DOHH2 (cell line): ENCODE results near the gene MRPL48.

Experiments used
- H3F3A ChIP-seq: fragments of 200-600 bp; sonication (generic), shearing (Covaris generic); 2 replicates; pipeline ENCODE4 v1.6.0; 2016; ENCODE audit warnings: antibody characterized with exemption, mild to moderate bottlenecking; ENCODE audit not compliant: control insufficient read depth, insufficient read depth
- H3K27ac ChIP-seq: fragments of 200-600 bp; sonication (generic); 2 replicates; pipeline ENCODE4 v1.5.1; 2014; ENCODE audit warnings: low read depth, mild to moderate bottlenecking, low read length, moderate library complexity
- H3K27me3 ChIP-seq: fragments of 200-600 bp; sonication (generic); 2 replicates; pipeline ENCODE4 v1.6.1; 2014; ENCODE audit warnings: mild to moderate bottlenecking, low read length, mixed read lengths; ENCODE audit not compliant: control insufficient read depth
- H3K36me3 ChIP-seq: fragments of 200-600 bp; sonication (generic); 2 replicates; pipeline ENCODE4 v1.6.1; 2014; ENCODE audit warnings: mild to moderate bottlenecking, low read length, moderate library complexity, mixed read lengths; ENCODE audit not compliant: control insufficient read depth
- H3K4me1 ChIP-seq: fragments of 200-600 bp; sonication (generic); 2 replicates; pipeline ENCODE4 v1.6.1; 2014; ENCODE audit warnings: mild to moderate bottlenecking, low read length, mixed read lengths; ENCODE audit not compliant: control insufficient read depth
- H3K4me2 ChIP-seq: fragments of 200-600 bp; sonication (generic); 2 replicates; pipeline ENCODE4 v1.6.0; 2014; ENCODE audit warnings: mild to moderate bottlenecking, low read length, moderate library complexity
- H3K4me3 ChIP-seq: fragments of 200-600 bp; sonication (generic); 2 replicates; pipeline ENCODE4 v1.5.1; 2014; ENCODE audit warnings: mild to moderate bottlenecking, low read length, mixed read lengths
- H3K79me2 ChIP-seq: fragments of 200-600 bp; sonication (generic); 2 replicates; pipeline ENCODE4 v1.6.1; 2014; ENCODE audit warnings: mild to moderate bottlenecking, low read length, mixed read lengths; ENCODE audit not compliant: control insufficient read depth
- H3K9me2 ChIP-seq: fragments of 200-600 bp; sonication (generic); replicated peaks from 2 replicates; pipeline ENCODE4 v1.6.1; 2014; ENCODE audit warnings: mild to moderate bottlenecking, low read length, mixed read lengths; ENCODE audit not compliant: control insufficient read depth
- H3K9me3 ChIP-seq: fragments of 200-600 bp; sonication (generic); 2 replicates; pipeline ENCODE4 v1.6.1; 2014; ENCODE audit warnings: antibody characterized with exemption, low read length, mixed read lengths; ENCODE audit not compliant: control insufficient read depth, insufficient read depth
- H4K20me1 ChIP-seq: fragments of 200-600 bp; sonication (generic); 2 replicates; pipeline ENCODE4 v1.6.0; 2014; ENCODE audit warnings: low read depth, mild to moderate bottlenecking, antibody characterized with exemption, low read length, moderate library complexity; ENCODE audit not compliant: control insufficient read depth, insufficient read depth
- CTCF ChIP-seq: fragments of 200-600 bp; sonication (generic); IDR thresholded peaks from one replicate; pipeline ENCODE4 v1.5.1; 2014; ENCODE audit warnings: antibody characterized with exemption, mild to moderate bottlenecking, low read depth, low read length; ENCODE audit not compliant: poor library complexity, severe bottlenecking
- EZH2phosphoT487 ChIP-seq: fragments of 200-600 bp; sonication (generic); IDR thresholded peaks from 2 replicates; pipeline ENCODE4 v1.6.1; 2017; ENCODE audit warnings: borderline replicate concordance, mild to moderate bottlenecking, antibody characterized with exemption, low read length, moderate library complexity, mixed read lengths

MRPL48 gene

GRCh38 chr11:73902303-73902702, 114.6 kb downstream of the MRPL48 start:
- H3K4me2 ChIP-seq, result no peak overlapping the region
- no peaks in the 10 kb centered on the region for H4K20me1 ChIP-seq
- no peaks in the 10 kb centered on the region for H3K9me3 ChIP-seq
- no peaks in the 10 kb centered on the region for H3K4me1 ChIP-seq
- no peaks in the 10 kb centered on the region for H3K9me2 ChIP-seq
- TF ChIP-seq EZH2phosphoT487 (no peak), CTCF (no peak)
- H3K36me3 ChIP-seq, result peaks cover 13% of the 10 kb centered on the region
- no peak overlapping the region for H3K27ac ChIP-seq
- H3K4me3 ChIP-seq, result no peak overlapping the region
- no peaks in the 10 kb centered on the region for H3K27me3 ChIP-seq
- H3K79me2 ChIP-seq, result no peaks in the 10 kb centered on the region
- H3F3A ChIP-seq, result no peaks in the 10 kb centered on the region; the same call in 1 of the 2 replicates

DNA sequence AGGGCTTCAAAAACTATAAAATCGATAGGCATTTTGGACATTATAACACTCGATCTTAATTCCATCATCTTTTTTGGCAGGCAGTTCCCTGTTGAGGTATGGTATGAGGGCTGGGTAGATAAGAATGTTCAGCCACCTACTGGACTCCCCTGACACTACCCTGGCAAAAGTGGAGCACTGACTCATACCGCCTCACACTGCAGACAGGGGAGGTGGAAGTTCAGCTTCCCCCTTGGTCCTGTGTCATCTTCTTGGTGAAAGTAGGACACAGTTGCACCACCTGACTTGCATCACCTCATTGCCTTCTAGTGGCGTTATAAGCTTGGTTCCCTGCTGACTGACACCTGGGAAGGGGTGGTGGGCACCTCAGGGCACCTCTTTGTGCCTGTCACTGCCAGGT, 119.5 kb downstream of the MRPL48 start:
- Histone ChIP-seq H3K27ac (no peak overlapping the region), H3K9me2 (no peaks in the 10 kb centered on the region), H3K4me1 (no peaks in the 10 kb centered on the region), H3K4me3 (no peak overlapping the region), H3K36me3 (peaks cover 13% of the 10 kb centered on the region), H3K4me2 (no peak overlapping the region), H3K9me3 (no peaks in the 10 kb centered on the region), H4K20me1 (no peaks in the 10 kb centered on the region), H3K27me3 (no peaks in the 10 kb centered on the region), H3K79me2 (no peaks in the 10 kb centered on the region), H3F3A (no peaks in the 10 kb centered on the region; the same call in 1 of the 2 replicates)
- TF ChIP-seq CTCF (no peak), EZH2phosphoT487 (no peak)

- Histone ChIP-seq H3K9me3 (no peaks in the 10 kb centered on the region), H3F3A (0 out of 2 replicates have a peak, but pooled peaks cover 4% of the 10 kb centered on the region), H3K4me1 (no peaks in the 10 kb centered on the region), H3K9me2 (no peaks in the 10 kb centered on the region), H3K79me2 (no peaks in the 10 kb centered on the region), H3K27me3 (no peaks in the 10 kb centered on the region), H3K4me3 (no peak overlapping the region), H3K27ac (no peak overlapping the region), H3K4me2 (no peak overlapping the region), H4K20me1 (no peaks in the 10 kb centered on the region), H3K36me3 (peaks cover 43% of the 10 kb centered on the region)
- no peak for TF ChIP-seq CTCF
- no peak for TF ChIP-seq EZH2phosphoT487
Observed at GRCh38 chr11:73912026-73912425, 124.4 kb downstream of the MRPL48 start.

DNA sequence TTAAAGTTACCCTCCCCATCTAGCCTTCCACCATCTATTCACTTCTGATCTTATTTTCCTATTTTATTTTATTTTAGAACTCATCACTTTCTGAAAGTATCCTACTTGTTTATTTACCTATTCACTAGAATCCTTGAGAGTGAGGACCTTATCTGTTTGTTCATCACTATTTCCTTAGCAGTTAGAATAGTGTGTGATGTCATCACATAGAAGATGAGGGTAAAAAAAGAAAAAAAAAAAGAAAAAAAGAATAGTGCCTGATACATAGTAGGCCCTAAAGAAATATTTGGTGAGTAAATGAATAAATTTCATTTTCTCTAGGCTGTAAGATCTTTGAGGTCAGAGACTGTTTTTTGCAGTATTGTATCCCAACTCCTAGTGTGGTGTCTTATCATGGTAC, 125.8 kb downstream of the MRPL48 start:
- no peaks in the 10 kb centered on the region for H4K20me1 ChIP-seq
- H3K27ac ChIP-seq, result no peak overlapping the region
- H3K36me3 ChIP-seq, result peaks cover 52% of the 10 kb centered on the region
- H3K9me3 ChIP-seq, result no peaks in the 10 kb centered on the region
- H3K9me2 ChIP-seq, result no peaks in the 10 kb centered on the region
- no peaks in the 10 kb centered on the region for H3K79me2 ChIP-seq
- no peak for TF ChIP-seq EZH2phosphoT487
- TF ChIP-seq CTCF, result no peak
- H3K4me3 ChIP-seq, result no peak overlapping the region
- no peak overlapping the region for H3K4me2 ChIP-seq
- 0 out of 2 replicates have a peak, but pooled peaks cover 4% of the 10 kb centered on the region for H3F3A ChIP-seq
- H3K27me3 ChIP-seq, result no peaks in the 10 kb centered on the region
- no peaks in the 10 kb centered on the region for H3K4me1 ChIP-seq
